Suprapubic skin (tissue), 4 donors: ENCODE measurements around the gene LUC7L. TPM values are rescaled to one million over a fixed set of nuclear protein-coding genes. Genes with fewer than 3 reads are reported as not detected.
"Not testable (repeated sequence)": the region's sequence is repeated elsewhere in the genome, so short reads cannot be mapped to it uniquely, and the experiment has no call there.

Experiments
- DNase-seq, 2 donors: peaks; one replicate each; pipeline ENCODE4 v3.0.0-alpha.2; 2019; ENCODE audit warnings: low spot score in 2 of 2
- H3K27ac ChIP-seq: fragments of 200-600 bp; sonication (generic); one replicate; pipeline ENCODE4 v1.5.1; 2019
- H3K27me3 ChIP-seq: fragments of 200-600 bp; sonication (generic); one replicate; pipeline ENCODE4 v1.5.1; 2019
- H3K36me3 ChIP-seq: fragments of 200-600 bp; sonication (generic); one replicate; pipeline ENCODE4 v1.5.1; 2019
- H3K4me1 ChIP-seq: fragments of 200-600 bp; sonication (generic); one replicate; pipeline ENCODE4 v1.5.1; 2019
- H3K4me3 ChIP-seq: fragments of 200-600 bp; sonication (generic); one replicate; pipeline ENCODE4 v1.5.1; 2019; ENCODE audit warnings: mild to moderate bottlenecking
- H3K9me3 ChIP-seq: fragments of 200-600 bp; sonication (generic); one replicate; pipeline ENCODE4 v1.5.1; 2019
- EP300 ChIP-seq: sonication (generic); formaldehyde crosslinking; IDR thresholded peaks from one replicate; pipeline ENCODE4 v1.6.1; 2017; ENCODE audit warnings: antibody characterized with exemption
- POLR2A ChIP-seq, 2 donors: fragments of 450-650 bp; IDR thresholded peaks; one replicate each; pipeline ENCODE4 v1.6.1; 2017; ENCODE audit warnings: antibody characterized with exemption in 2 of 2, mild to moderate bottlenecking in 2 of 2, moderate library complexity in 2 of 2
- POLR2AphosphoS5 ChIP-seq, 3 donors: sonication (generic); formaldehyde crosslinking; IDR thresholded peaks; one replicate each; pipeline ENCODE4 v1.6.1; 2017; ENCODE audit warnings: antibody characterized with exemption in 3 of 3
- WGBS: methylation state at CpG from one replicate; pipeline ENCODE4 v1.1.5; 2018; 5-methylcytosine and 5-hydroxymethylcytosine counted together
- total RNA-seq, 4 donors: library from RNA; depleted of rRNA; stranded (reverse); fragments of >200 nt; gene quantifications; one replicate each; pipeline ENCODE4 v1.1.0, GENCODE V29; 2016
- TF ChIP-seq, protein P1 (sequence below), 2 donors: fragments of 200-600 bp in 1 of 2; fragments of 450-650 bp in 1 of 2; sonication (generic) in 1 of 2; IDR thresholded peaks; one replicate each; pipeline ENCODE4 v1.5.1; 2016 to 2019; ENCODE audit warnings: antibody characterized with exemption in 2 of 2, mild to moderate bottlenecking in 1 of 2, moderate library complexity in 1 of 2

LUC7L gene
- total RNA-seq, 4 donors from 2014 or later, result 47.6 to 206 (median 59.5) TPM

DNA sequence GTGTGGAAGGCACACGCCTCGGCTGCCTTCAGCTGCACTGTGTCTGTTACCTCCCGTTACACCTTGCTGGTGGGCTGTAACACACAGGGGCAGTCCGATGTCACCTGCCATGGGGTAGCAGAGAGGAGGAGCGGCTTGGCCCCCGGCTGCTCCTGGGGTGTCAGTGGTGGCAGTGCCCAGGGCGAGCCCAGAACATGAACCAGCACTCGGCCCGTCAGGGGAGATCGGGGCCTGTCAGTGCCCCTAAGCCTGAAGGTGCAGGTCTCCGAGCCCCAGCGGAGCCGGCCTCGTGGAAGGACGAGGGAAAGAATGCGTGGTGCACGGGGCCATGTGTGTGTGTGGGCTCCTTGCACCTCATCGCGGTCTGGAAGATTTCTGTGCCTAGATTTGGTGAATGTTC, 31.1 kb upstream of the LUC7L start:
- no peaks in the 10 kb centered on the region for H3K9me3 ChIP-seq
- no peak for DNase-seq
- WGBS, result 95% methylated on average over 15 of the region's 19 CpGs
- H3K4me1 ChIP-seq, result peaks cover under 1% of the 10 kb centered on the region
- no peaks in the 10 kb centered on the region for H3K27me3 ChIP-seq
- TF ChIP-seq, protein P1, sequence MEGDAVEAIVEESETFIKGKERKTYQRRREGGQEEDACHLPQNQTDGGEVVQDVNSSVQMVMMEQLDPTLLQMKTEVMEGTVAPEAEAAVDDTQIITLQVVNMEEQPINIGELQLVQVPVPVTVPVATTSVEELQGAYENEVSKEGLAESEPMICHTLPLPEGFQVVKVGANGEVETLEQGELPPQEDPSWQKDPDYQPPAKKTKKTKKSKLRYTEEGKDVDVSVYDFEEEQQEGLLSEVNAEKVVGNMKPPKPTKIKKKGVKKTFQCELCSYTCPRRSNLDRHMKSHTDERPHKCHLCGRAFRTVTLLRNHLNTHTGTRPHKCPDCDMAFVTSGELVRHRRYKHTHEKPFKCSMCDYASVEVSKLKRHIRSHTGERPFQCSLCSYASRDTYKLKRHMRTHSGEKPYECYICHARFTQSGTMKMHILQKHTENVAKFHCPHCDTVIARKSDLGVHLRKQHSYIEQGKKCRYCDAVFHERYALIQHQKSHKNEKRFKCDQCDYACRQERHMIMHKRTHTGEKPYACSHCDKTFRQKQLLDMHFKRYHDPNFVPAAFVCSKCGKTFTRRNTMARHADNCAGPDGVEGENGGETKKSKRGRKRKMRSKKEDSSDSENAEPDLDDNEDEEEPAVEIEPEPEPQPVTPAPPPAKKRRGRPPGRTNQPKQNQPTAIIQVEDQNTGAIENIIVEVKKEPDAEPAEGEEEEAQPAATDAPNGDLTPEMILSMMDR (IDR thresholded peaks at IDR 0.05), result no peak
- TF ChIP-seq POLR2AphosphoS5 (IDR thresholded peaks at IDR 0.05) (no peak), EP300 (no peak), POLR2A (IDR thresholded peaks at IDR 0.05) (no peak)
- H3K36me3 ChIP-seq, result peaks cover 80% of the 10 kb centered on the region
- no peak overlapping the region for H3K4me3 ChIP-seq
- no peak overlapping the region for H3K27ac ChIP-seq

DNA sequence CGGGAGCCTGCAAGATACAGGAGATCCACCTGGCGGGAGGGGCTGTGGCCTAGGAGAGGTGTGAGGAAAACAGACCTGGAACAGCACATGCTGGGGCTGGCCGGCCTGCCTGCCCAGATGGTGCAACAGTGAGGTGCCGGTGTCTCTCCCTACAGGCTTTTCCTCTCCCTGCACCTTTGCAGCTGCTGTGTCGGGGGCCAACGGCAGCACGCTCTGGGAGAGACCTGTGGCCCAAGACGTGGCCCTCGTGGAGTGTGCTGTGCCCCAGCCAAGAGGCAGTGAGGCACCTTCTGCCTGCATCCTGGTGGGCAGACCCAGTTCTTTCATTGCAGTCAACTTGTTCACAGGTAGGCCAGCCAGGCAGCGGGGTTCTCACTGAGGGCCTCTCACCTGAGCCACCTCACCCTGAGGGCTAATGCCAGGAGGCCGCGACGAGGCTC, 30.6 kb upstream of the LUC7L start:
- Histone ChIP-seq H3K9me3 (no peaks in the 10 kb centered on the region), H3K4me3 (no peak overlapping the region), H3K27ac (no peak overlapping the region), H3K36me3 (peaks cover 80% of the 10 kb centered on the region), H3K27me3 (no peaks in the 10 kb centered on the region), H3K4me1 (no peaks in the 10 kb centered on the region)
- no peak for DNase-seq
- TF ChIP-seq, protein P1 (IDR thresholded peaks at IDR 0.05), result no peak
- TF ChIP-seq POLR2A (IDR thresholded peaks at IDR 0.05), result no peak
- no peak for TF ChIP-seq POLR2AphosphoS5 (IDR thresholded peaks at IDR 0.05)
- TF ChIP-seq EP300, result no peak
- 92% methylated on average over 11 of the region's 13 CpGs for WGBS

DNA sequence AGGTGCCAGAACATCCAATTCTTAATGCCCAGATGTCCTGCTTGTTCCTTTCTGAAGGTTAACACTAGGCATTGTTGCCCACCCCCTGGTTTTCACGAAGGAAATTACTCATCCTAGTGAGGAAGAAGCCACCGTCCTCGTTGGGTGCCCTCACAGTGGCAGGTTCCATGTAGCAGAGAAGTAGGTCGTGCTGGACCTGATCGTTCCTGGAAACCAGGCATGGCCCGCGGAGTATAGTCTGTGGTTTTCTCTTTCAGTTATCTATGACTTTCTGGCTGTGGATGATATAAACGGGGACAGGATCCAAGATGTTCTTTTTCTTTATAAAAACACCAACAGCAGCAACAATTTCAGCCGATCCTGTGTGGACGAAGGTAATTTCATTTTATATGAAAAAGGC, 30.0 kb upstream of the LUC7L start:
- peaks cover 80% of the 10 kb centered on the region for H3K36me3 ChIP-seq

DNA sequence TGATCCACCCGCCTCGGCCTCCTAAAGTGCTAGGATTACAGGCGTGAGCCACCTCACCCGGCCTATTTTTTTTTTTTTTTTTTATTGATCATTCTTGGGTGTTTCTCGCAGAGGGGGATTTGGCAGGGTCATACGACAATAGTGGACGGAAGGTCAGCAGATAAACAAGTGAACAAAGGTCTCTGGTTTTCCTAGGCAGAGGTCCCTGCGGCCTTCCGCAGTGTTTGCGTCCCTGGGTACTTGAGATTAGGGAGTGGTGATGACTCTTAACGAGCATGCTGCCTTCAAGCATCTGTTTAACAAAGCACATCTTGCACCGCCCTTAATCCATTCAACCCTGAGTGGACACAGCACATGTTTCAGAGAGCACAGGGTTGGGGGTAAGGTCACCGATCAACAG, 28.8 kb upstream of the LUC7L start:
- not testable (repeated sequence) for H3K27me3 ChIP-seq, H3K9me3 ChIP-seq, H3K27ac ChIP-seq, H3K4me1 ChIP-seq, H3K4me3 ChIP-seq, DNase-seq
- WGBS, result 95% methylated on average over 12 of the region's 13 CpGs
- peaks cover 71% of the 10 kb centered on the region for H3K36me3 ChIP-seq

More for the DNA sequence above, 30.0 kb upstream of the LUC7L start:
- TF ChIP-seq POLR2A (IDR thresholded peaks at IDR 0.05) (no peak), POLR2AphosphoS5 (IDR thresholded peaks at IDR 0.05) (no peak), EP300 (no peak)
- TF ChIP-seq, protein P1 (IDR thresholded peaks at IDR 0.05), result no peak
- Histone ChIP-seq H3K4me3 (no peak overlapping the region), H3K9me3 (no peaks in the 10 kb centered on the region), H3K27ac (no peak overlapping the region), H3K27me3 (no peaks in the 10 kb centered on the region), H3K4me1 (no peaks in the 10 kb centered on the region)
- WGBS, result 88% methylated on average over 10 of the region's 10 CpGs
- DNase-seq, result no peak

DNA sequence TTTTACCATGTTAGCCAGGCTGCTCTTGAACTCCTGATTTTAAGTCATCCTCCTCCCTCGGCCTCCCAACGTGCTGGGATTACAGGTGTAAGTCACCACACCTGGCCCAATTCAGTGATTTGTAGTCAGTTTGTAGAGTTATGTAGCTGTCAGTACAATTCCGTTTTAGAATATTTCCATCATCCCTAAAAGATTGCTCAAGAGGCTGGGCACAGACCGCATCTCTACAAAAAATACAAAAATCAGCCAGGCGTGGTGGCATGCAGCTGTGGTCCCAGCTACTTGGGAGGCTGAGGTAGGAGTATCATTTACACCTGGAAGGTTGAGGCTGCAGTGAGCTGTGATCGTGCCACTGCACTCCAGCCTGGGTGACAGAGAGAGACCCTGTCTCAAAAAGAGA, 25.9 kb upstream of the LUC7L start:
- Histone ChIP-seq H3K4me1 (no peaks in the 10 kb centered on the region), H3K27me3 (no peaks in the 10 kb centered on the region), H3K27ac (no peak overlapping the region), H3K36me3 (peaks cover 54% of the 10 kb centered on the region), H3K4me3 (no peak overlapping the region), H3K9me3 (no peaks in the 10 kb centered on the region)
- WGBS, result 92% methylated on average over 6 of the region's 6 CpGs
- DNase-seq, result no peak
- TF ChIP-seq POLR2A (IDR thresholded peaks at IDR 0.05) (no peak), EP300 (no peak), POLR2AphosphoS5 (IDR thresholded peaks at IDR 0.05) (no peak)
- TF ChIP-seq, protein P1 (IDR thresholded peaks at IDR 0.05), result no peak

DNA sequence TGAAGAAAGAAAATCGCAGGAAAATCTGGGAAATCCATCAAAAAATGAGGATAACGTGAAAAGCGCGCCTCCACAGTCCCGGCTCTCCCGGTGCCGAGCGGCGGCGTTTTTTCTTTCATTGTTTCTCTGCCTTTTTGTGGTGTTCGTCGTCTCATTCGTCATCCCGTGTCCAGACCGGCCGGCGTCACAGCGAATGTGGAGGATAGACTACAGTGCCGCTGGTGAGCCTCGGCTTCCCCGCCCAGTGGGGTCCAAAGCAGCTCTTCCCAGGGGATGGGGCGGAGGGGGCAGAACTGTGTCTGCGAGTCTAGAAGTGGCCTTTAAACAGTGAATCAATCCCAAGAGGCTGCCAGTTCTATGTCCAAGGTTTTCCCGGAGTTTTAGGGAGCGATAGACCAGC, 25.2 kb upstream of the LUC7L start:
- Histone ChIP-seq H3K4me3 (no peak overlapping the region), H3K9me3 (no peaks in the 10 kb centered on the region), H3K4me1 (no peaks in the 10 kb centered on the region), H3K27me3 (no peaks in the 10 kb centered on the region), H3K27ac (no peak overlapping the region), H3K36me3 (peaks cover 54% of the 10 kb centered on the region)
- WGBS, result 97% methylated on average over 25 of the region's 25 CpGs
- TF ChIP-seq POLR2A (IDR thresholded peaks at IDR 0.05) (no peak), POLR2AphosphoS5 (IDR thresholded peaks at IDR 0.05) (no peak)
- DNase-seq, result no peak
